NCI-H187 treated with DMSO at 0.1 percent for 48 hours (cell line): Measurements from ENCODE around the gene GBF1.

Experiments used
- DNase-seq: peaks from one replicate; lab custom pipeline; 2025; lab: John Stamatoyannopoulos, UW

Gene GBF1

GRCh38 chr10:102354451-102354850 is 109.1 kb downstream of the GBF1 start:
- no peak for DNase-seq

DNA sequence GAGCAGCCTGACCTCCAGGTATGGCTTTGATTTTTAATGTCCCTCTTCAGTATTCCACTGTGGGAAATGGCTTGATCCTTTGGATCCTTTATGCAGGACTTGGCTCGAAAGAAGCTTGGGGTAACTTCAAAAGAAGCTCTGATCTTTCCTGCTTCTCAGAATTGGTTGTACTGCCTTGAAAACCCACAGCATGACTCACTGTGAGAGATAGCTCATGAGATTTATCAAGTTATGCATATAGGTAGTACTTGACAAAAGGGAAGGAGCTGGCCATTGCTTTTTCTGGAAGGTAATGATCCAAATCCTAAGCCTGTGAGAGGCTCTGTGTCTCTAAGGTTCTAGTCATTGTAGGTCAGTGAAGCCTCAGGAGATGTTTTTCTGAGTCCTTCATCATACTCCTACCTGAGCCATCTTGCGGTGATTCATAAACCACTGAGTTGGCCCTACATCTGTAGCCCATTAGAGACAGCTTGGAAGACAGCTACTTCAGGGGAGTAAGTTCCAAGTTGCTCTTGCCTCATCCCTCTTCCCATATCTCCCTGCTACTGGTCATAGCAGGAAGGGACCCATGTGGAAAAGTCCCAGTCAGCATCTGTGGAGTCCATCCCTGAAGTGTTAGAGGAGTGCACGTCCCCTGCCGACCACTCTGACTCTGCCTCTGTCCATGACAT is 113.5 kb downstream of the GBF1 start:
- no peak for DNase-seq

- no peak for DNase-seq
Observed at GRCh38 chr10:102367441-102367840, 122.1 kb downstream of the GBF1 start.

- DNase-seq: no peak
Observed at GRCh38 chr10:102368077-102368476, 122.7 kb downstream of the GBF1 start.

- no peak for DNase-seq
Observed at GRCh38 chr10:102371295-102371694, 126.0 kb downstream of the GBF1 start.

GRCh38 chr10:102375250-102375649 is 129.9 kb downstream of the GBF1 start:
- DNase-seq: no peak

DNA sequence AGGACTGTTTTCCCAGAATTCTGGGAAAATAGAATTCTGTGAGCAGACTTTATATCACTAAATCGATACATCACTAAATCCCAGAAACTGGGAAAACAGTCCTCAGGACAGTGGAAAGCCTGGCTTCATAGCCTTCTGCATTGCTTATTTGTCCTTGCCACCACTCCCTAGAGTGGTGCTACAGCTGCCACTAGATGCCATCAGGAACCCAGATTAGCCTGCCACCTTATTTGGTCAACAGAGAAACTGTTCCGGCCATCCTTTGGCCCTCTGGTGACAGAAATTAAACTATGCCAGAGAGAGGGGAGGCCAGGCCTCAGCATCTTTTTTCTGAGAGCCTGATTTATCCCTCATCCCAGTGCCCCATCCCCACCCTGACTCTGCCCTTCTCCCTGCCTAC is 130.5 kb downstream of the GBF1 start:
- no peak for DNase-seq

GRCh38 chr10:102376901-102377300 is 131.6 kb downstream of the GBF1 start:
- DNase-seq: no peak

GRCh38 chr10:102379383-102379782 is 134.1 kb downstream of the GBF1 start:
- no peak for DNase-seq

GRCh38 chr10:102381983-102382382 is 136.7 kb downstream of the GBF1 start:
- DNase-seq: no peak

- DNase-seq: no peak
Observed at GRCh38 chr10:102382871-102383270, 137.5 kb downstream of the GBF1 start.

DNA sequence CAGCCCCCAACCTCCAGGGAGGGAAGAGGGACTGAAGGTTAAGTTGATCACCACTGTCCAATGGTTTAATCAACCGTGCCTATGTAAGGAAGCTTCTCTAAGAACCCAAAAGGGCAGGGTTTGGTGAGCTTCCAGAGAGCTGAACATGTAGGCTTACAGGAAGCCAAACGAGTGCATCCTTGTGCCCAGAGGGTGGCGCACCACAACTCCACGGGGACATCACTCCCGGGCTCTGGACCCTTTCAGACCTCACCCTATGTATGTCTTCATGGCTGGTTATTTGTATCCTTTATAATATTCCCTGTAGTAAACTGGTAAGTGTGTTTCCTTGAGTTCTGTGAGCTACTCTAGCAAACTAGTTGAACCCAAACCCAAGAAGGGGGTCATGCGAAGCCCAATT is 138.7 kb downstream of the GBF1 start:
- no peak for DNase-seq

- DNase-seq: no peak
Observed at GRCh38 chr10:102384606-102385429, 139.5 kb downstream of the GBF1 start.

GRCh38 chr10:102389894-102390293 is 144.6 kb downstream of the GBF1 start:
- DNase-seq: no peak

DNA sequence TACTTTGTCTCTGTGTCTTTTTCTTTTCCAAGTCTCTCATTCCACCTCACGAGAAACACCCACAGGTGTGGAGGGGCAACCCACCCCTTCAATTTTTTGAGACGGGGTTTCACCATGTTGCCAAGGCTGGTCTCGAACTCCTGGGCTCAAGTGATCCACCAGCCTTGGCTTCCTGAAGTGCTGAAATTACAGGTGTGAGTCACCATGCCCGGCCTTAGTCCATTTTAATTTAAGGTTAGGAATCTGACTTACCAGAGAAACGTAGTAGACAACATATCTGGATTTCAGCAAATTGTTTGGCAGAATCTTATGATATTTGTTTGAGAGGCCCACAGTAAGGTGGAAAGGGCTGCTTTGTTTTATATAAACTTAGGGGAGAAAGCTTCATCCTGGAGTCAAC is 147.0 kb downstream of the GBF1 start:
- no peak for DNase-seq

- DNase-seq: no peak
Observed at GRCh38 chr10:102393411-102394078, 148.2 kb downstream of the GBF1 start.

DNA sequence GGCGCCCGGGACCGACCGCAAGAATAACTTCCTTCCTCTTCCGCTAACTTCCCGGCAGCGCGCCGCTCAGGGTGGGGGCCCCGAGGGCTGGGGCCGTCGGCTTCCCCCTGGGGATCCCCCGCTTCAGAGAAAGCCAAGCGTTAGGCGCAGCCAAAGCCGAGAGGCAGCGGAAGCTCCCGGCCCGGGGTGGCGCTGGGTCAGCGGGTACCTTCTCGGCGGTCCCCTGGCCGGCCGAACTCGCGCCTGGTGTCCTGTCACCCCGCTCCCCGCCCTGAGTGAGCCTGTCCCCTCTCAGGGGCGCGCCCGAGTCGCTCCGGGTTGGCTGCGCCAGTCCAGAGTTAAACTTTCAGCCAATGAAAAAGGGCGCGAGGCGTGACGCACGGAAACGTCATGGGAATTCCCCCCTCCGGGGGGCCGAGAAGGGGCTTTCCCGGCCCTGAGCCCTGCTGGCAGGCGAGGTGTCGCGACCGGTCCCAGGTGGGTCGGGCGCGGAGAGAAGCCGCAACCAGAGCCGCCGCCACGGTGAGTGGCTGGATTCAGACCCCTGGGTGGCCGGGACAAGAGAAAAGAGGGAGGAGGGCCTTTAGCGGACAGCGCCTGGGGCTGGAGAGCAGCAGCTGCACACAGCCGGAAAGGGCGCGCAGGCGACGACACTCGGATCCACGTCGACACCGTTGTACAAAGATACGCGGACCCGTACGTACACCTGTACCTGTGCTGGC is 148.9 kb downstream of the GBF1 start:
- DNase-seq: no peak

DNA sequence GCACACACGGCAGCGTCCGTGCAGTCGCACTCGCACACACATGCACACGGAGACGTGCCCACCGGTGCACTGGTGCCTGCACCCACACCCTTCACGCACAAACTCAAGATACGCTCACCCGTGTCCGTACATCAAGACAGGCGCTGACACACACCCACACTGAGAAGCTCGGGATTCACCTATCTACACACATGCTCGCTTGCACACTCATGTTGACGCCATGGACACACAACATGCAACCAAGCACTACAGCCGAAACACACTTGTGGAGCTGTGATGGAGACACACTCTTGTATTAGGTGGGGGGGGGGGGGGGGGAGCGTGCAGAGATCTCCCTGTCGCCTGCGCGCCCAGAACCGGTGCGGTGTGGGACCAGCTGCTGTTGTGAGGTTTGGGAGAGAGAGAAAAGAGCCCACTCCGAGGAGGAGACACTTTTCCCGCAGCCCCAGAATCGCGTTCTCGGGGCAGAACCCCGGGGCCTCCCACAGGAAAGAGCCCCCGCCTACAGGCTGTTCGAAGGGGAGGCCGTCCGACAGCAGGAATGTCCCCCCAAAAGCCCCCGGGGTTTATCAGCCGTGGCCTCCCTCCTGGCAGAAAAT is 149.6 kb downstream of the GBF1 start:
- DNase-seq: no peak

GRCh38 chr10:102395400-102396316 is 150.3 kb downstream of the GBF1 start, which contains the start of gene NFKB2:
NFKB2 (plus strand) TSS chr10:102395705; CDS start chr10:102395960, 255 bp downstream.
- DNase-seq: no peak

DNA sequence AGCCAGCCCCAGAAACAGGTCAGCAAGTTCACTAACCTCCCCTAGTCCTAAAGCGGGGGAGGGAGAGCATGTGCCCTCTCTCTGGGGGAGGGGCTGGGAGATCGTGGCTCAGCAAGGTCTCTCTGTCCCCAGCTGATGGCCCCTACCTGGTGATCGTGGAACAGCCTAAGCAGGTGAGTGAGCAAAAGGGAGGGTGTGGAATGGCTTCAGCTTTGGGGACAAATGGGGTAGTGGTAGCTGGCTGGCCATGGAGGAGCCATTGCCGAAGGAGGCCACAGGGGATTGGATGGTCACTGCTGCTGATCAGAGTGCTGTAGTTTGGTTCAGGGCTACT is 151.0 kb downstream of the GBF1 start:
- no peak for DNase-seq

DNA sequence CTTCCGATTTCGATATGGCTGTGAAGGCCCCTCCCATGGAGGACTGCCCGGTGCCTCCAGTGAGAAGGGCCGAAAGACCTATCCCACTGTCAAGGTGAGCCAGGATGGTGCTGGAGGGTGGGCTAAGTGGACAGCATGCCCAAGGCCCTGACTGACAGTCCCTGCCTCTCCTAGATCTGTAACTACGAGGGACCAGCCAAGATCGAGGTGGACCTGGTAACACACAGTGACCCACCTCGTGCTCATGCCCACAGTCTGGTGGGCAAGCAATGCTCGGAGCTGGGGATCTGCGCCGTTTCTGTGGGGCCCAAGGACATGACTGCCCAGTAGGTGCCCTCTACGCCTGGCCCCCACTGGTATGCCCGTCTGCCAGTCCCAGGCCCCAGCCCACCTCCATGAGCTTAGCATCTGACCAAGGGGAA is 151.4 kb downstream of the GBF1 start:
- DNase-seq: no peak
